Measurements from ENCODE around the gene UGT1A10.
"Not testable (repeated sequence)": the region's sequence is repeated elsewhere in the genome, so short reads cannot be mapped to it uniquely, and the experiment has no call there.

UGT1A10 gene

GRCh38 chr2:233650981-233651380 lies 14.7 kb downstream of the UGT1A10 start:
- Histone ChIP-seq H3K4me3 (ENCODE audit: low read depth in 1 of 2, low read length in 1 of 2) (no peak overlapping the region), H3K27me3 (no peaks in the 10 kb centered on the region), H3K27ac (no peak overlapping the region), H3K4me1 (ENCODE audit: control insufficient read depth in 1 of 2, insufficient read depth in 1 of 2, low read depth in 1 of 2, low read length in 1 of 2) (no peaks in the 10 kb centered on the region), H3K36me3 (no peaks in the 10 kb centered on the region), H3K9me3 (no peaks in the 10 kb centered on the region)
- no peak for TF ChIP-seq CTCF (IDR thresholded peaks at IDR 0.05)

DNA sequence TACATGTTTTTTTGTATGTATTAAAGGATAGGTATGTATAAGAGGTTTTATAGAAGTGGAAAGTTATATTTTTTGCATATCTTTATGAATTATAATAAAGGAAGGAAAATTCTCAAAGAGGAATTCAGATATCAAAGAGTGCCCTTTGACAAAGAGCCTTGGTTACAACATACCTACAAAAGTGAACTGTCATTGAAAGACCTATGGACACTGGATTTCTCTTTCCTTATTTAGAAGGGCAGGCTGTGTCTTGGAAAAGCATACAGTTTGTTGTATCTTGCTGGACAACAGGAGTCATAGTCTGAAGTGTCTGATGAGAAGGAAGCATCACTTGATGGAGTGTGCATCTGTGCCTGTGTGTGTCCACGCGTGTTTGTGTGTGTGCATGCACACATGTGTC lies 15.2 kb downstream of the UGT1A10 start:
- no peak for TF ChIP-seq CTCF (IDR thresholded peaks at IDR 0.05)
- H3K9me3 ChIP-seq, result no peaks in the 10 kb centered on the region
- no peaks in the 10 kb centered on the region for H3K27me3 ChIP-seq
- no peaks in the 10 kb centered on the region for H3K4me1 ChIP-seq (ENCODE audit: control insufficient read depth in 1 of 2, insufficient read depth in 1 of 2, low read depth in 1 of 2, low read length in 1 of 2)
- no peak overlapping the region for H3K27ac ChIP-seq
- H3K36me3 ChIP-seq, result no peaks in the 10 kb centered on the region
- no peak overlapping the region for H3K4me3 ChIP-seq (ENCODE audit: low read depth in 1 of 2, low read length in 1 of 2)

DNA sequence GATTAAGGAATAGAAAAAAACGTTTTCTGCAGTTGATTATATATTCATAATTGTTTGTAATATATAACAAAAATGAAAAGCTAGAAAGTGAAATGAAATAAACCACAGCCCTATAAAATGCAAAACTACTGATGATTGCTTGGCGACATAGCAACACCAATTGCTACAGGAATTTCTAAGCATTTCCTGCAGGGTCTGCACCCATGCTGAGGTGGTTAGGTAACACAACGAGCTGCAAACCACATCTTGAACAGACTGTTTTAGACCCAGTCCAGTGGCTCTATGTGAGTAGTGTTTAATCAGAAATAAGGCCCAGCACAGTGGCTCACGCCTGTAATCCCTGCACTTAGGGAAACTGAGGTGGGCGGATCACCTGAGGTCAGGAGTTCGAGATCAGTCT lies 18.3 kb downstream of the UGT1A10 start:
- Histone ChIP-seq H3K9me3 (no peaks in the 10 kb centered on the region), H3K4me1 (ENCODE audit: control insufficient read depth in 1 of 2, insufficient read depth in 1 of 2, low read depth in 1 of 2, low read length in 1 of 2) (no peaks in the 10 kb centered on the region), H3K36me3 (no peaks in the 10 kb centered on the region), H3K27ac (no peak overlapping the region), H3K27me3 (no peaks in the 10 kb centered on the region), H3K4me3 (ENCODE audit: low read depth in 1 of 2, low read length in 1 of 2) (no peak overlapping the region)
- no peak for TF ChIP-seq CTCF (IDR thresholded peaks at IDR 0.05)

DNA sequence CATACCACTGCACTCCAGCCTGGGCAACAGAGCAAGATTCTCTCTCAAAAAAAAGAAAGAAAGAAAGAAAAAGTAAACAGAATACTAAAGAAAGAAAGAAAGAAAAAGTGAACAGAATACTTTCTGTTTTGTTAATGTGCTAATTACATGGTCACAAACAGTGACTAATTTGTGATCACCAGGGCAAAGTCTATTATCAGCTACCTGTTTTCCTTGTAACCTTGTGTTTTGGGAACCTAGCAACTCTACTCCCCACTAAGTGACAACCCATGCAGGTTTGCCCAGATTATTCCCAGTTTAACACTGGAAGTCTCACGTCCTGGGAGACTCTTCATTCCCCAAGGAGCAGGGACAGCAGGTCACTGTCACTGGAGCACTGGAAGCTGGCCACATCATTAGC lies 18.8 kb downstream of the UGT1A10 start:
- Histone ChIP-seq H3K27ac (no peak overlapping the region), H3K27me3 (no peaks in the 10 kb centered on the region), H3K4me3 (ENCODE audit: low read depth in 1 of 2, low read length in 1 of 2) (no peak overlapping the region), H3K9me3 (no peaks in the 10 kb centered on the region), H3K4me1 (ENCODE audit: control insufficient read depth in 1 of 2, insufficient read depth in 1 of 2, low read depth in 1 of 2, low read length in 1 of 2) (no peaks in the 10 kb centered on the region), H3K36me3 (no peaks in the 10 kb centered on the region)
- no peak for TF ChIP-seq CTCF (IDR thresholded peaks at IDR 0.05)

GRCh38 chr2:233655943-233656342 lies 19.7 kb downstream of the UGT1A10 start:
- not testable (repeated sequence) for H3K36me3 ChIP-seq; H3K27me3 ChIP-seq; H3K27ac ChIP-seq; H3K4me3 ChIP-seq (ENCODE audit: low read depth in 1 of 2, low read length in 1 of 2); H3K4me1 ChIP-seq (ENCODE audit: control insufficient read depth in 1 of 2, insufficient read depth in 1 of 2, low read depth in 1 of 2, low read length in 1 of 2); H3K9me3 ChIP-seq

DNA sequence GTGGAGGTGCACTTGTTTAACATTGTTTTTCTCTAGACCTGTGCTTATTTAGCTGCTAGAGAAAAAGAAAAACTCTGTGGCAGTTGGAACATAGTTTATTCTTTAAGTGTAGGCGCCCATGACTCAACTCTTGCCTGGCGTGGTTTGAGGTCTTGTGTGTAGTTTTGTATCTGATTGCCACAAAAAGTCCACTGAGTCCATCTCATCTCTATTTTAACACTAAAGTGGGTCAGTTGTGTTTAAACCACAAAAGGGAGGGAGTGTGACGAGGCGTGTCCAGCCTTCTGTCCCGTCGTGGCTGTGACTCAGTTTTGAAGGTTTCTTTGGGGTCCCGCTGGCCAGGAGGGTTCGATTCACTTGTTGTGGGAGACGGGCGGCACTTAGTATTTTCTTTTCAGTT lies 20.2 kb downstream of the UGT1A10 start:
- Histone ChIP-seq H3K4me3 (ENCODE audit: low read depth in 1 of 2, low read length in 1 of 2) (no peak overlapping the region), H3K27ac (no peak overlapping the region), H3K4me1 (ENCODE audit: control insufficient read depth in 1 of 2, insufficient read depth in 1 of 2, low read depth in 1 of 2, low read length in 1 of 2) (no peaks in the 10 kb centered on the region), H3K27me3 (no peaks in the 10 kb centered on the region), H3K36me3 (no peaks in the 10 kb centered on the region), H3K9me3 (no peaks in the 10 kb centered on the region)
- no peak for TF ChIP-seq CTCF (IDR thresholded peaks at IDR 0.05)
